Astrocyte (in vitro differentiated cells and primary cell): Measurements from ENCODE around the gene TPX2.

Source experiments
- EZH2 ChIP-seq: IDR thresholded peaks from 2 replicates; pipeline ENCODE4 v1.6.1; 2012; ENCODE audit warnings: mild to moderate bottlenecking, low read length, inconsistent platforms; ENCODE audit not compliant: insufficient read depth
- TF ChIP-seq, protein P1 (sequence below): IDR thresholded peaks from 2 replicates; pipeline ENCODE4 v1.5.1; 2011; ENCODE audit warnings: low read depth, mild to moderate bottlenecking, inconsistent platforms, low read length, moderate library complexity; ENCODE audit not compliant: insufficient read depth

DNA sequence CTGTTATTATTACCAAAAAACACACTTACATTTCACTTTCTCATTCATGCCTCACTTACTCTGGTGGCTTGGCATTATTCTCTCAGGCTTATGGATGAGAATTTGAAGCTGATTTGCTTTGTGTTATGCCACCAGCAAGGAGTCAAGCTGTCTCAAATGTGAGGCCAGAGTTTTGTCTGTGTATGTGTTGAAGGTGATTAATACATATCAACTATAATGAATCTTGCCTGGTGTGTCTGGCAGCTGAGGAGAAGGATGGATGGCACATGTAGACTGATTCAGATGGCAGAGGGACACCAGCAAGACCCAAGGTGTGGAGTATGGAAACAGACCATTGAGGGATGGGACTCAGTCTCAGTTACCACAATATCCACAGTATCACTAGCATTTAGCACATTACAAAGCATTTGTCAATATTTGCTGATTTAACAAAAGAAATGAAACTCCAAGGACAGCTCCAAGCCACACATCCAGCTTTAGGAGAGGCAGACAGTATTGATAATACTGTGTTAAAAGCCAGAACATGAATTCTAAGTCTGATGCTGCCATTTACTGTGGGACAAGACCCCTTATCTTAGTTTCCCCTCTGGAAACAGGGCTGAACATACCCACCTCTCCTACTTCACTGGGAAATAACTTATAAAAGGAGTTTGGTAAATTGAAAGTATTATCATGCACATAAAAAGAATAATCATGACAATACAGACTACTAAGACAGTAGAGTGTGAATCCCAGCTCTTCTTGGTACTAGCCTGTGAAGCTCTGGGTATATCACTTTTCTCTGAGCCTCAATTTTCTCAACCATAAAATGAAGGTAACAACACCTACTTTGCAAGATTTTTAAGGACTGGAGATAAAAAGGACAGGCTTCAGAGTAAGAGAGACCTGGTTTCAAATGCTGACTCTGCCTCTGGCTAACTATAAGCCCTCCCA lies 27.6 kb upstream of the TPX2 start:
- no peak for TF ChIP-seq EZH2
- TF ChIP-seq, protein P1, sequence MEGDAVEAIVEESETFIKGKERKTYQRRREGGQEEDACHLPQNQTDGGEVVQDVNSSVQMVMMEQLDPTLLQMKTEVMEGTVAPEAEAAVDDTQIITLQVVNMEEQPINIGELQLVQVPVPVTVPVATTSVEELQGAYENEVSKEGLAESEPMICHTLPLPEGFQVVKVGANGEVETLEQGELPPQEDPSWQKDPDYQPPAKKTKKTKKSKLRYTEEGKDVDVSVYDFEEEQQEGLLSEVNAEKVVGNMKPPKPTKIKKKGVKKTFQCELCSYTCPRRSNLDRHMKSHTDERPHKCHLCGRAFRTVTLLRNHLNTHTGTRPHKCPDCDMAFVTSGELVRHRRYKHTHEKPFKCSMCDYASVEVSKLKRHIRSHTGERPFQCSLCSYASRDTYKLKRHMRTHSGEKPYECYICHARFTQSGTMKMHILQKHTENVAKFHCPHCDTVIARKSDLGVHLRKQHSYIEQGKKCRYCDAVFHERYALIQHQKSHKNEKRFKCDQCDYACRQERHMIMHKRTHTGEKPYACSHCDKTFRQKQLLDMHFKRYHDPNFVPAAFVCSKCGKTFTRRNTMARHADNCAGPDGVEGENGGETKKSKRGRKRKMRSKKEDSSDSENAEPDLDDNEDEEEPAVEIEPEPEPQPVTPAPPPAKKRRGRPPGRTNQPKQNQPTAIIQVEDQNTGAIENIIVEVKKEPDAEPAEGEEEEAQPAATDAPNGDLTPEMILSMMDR = no peak
